GM13976 (cell line): ENCODE measurements around the gene SPSB1.

Experiments
- DNase-seq: peaks from one replicate; pipeline ENCODE4 v3.0.0; 2012; ENCODE audit warnings: low spot score
- in situ Hi-C: fragments of 300-500 bp; cut with MboI; formaldehyde crosslinking; loops from one replicate; pipeline ENCODE4 v1.12.0; 2022; ENCODE audit warnings: low sequenced_read_pairs, mixed read lengths, inconsistent platforms; ENCODE audit not compliant: unreplicated experiment
- TF ChIP-seq, protein P1 (sequence below): IDR thresholded peaks from 2 replicates; pipeline ENCODE4 v1.5.1; 2012; ENCODE audit warnings: borderline replicate concordance, mild to moderate bottlenecking; ENCODE audit not compliant: insufficient read depth; ENCODE audit errors: extremely low read depth, missing control alignments, control extremely low read depth

SPSB1 gene

DNA sequence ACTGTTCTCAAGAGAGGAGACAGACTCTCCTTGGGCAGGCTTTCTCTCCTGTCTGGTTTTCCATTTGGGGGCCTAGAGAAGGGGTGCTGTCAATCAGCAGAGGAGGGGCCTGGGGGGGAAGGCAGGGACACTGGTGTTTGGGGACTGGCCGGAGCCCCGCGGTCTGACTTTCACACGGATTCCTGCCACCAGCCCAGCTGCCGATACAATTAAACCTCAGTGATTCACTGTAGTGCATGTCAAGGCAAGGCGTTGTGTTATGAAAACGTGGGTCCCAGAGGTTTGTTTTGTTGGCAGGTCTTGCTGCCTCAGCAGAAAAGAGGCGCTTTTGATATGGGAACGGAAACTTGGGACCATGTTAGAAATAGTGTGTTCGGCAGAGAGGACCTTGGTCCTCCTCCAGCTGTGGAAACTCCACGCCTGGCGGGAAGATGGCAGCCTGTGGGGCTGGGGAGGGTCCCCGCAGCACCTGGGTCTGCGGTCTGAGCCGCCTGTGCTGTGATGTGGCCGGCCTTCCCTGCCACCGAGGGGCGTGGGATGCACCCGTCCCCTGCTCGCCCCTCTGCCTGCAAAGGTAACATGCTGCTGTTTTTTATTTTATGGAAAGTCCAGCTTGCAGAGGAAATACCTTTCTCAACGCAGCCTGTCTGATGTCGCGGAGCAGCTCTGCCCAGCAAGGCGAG is 47.6 kb downstream of the SPSB1 start:
- no peak for DNase-seq
- in situ Hi-C loops: no loop called here
- TF ChIP-seq, protein P1, sequence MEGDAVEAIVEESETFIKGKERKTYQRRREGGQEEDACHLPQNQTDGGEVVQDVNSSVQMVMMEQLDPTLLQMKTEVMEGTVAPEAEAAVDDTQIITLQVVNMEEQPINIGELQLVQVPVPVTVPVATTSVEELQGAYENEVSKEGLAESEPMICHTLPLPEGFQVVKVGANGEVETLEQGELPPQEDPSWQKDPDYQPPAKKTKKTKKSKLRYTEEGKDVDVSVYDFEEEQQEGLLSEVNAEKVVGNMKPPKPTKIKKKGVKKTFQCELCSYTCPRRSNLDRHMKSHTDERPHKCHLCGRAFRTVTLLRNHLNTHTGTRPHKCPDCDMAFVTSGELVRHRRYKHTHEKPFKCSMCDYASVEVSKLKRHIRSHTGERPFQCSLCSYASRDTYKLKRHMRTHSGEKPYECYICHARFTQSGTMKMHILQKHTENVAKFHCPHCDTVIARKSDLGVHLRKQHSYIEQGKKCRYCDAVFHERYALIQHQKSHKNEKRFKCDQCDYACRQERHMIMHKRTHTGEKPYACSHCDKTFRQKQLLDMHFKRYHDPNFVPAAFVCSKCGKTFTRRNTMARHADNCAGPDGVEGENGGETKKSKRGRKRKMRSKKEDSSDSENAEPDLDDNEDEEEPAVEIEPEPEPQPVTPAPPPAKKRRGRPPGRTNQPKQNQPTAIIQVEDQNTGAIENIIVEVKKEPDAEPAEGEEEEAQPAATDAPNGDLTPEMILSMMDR: no peak

DNA sequence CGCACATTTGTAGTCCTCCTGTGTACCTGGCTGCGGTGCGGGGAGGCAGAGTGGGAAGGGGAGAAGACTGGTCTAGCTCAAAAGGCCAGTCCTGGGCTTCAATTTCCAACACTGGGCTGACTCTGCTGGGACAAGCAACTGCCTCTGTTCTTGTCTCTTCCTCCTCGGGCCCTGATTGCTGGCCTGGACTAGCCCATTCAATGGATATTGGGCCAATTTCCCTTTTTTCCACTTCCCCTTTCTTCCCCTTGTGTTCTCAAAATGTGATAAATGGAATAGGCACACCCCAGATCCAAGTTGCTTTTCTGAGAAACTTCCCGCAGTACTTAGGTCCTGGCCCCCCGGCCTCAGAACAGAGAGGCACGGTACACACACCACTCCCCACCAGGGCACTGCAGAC is 48.2 kb downstream of the SPSB1 start:
- TF ChIP-seq, protein P1: no peak
- no peak for DNase-seq
- in situ Hi-C loops: no loop called here

DNA sequence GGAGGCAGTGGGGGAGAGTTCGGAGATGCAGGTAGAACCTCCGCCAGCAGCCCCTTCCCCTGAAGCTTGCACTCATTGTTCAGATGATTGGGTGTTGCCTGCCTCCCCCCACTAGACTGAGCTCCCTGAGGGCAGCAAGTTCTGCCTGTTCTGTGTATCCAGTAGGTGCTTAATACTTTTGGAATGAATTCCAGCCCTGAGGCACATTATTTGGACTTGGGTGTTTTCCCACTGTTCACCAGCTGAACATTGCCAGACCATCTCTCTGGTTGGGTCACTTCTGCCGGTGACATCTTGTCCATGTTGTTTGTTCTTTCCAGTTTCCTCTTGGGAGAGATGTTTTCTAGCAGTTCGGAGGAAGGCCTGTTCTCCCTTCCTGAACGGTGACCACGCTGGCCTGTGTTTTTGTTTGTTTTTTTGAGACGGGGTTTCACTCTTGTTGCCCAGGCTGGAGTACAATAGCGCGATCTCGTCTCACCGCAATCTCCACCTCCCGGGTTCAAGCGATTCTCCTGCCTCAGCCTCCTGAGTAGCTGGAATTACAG is 48.7 kb downstream of the SPSB1 start:
- DNase-seq: no peak
- in situ Hi-C loops: no loop called here
- TF ChIP-seq, protein P1: no peak

DNA sequence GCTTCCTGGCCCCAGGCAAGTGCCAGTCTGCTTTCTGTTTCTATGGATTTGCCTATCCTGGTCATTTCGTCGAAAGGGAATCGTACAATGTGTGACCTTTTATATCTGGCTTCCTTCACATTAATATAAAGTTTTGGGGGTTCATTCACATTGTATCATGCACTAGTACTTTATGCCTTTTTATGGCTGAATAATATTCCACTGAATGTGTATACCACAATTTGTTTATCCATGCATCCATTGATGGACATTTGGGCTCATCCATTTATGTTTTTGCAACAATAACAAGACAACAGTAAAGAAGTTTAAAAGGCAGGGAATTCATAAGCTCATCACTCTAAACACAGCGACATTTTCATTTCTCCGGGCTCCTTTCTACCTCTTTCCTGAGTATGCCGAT is 50.6 kb downstream of the SPSB1 start:
- TF ChIP-seq, protein P1: no peak
- in situ Hi-C loops: no loop called here
- DNase-seq: no peak

DNA sequence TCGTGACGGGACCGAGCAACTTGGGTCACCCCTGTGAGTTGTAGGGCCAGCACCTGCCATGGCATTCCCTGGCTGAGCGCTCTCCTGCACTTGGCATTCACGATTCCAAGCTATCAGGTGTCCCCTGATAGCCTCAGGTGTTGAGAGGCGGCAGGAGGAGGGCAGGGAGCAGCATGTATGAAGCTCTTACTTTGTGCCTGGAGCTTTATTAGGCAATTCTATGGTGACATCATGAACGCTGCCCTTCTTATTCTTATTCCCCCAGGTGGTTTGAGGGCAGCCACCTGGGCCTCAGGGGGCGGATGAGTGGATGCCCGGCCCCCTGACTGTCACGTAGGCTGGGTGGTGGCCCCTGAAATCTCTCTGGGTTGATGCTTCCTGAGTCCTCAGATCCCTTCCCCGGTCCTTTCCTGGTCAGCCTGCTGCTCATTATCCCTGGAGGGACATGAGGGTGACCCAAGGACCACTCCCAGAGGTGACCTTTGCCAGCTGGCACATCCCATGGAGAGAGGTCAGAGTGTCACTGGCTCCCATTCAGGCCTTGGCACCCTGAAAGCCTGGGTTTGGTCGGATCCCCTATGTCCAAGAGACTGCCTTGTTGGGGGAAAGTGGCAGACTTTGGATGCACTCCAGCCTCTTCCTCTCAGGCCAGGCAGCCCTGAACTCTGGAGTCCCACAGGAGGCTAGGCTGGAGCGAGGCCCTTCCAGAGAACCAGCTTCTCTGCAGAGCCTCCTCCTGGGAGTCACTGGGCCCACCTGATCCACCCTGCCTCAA is 51.9 kb downstream of the SPSB1 start:
- in situ Hi-C loops: no loop called here
- TF ChIP-seq, protein P1: no peak
- no peak for DNase-seq

DNA sequence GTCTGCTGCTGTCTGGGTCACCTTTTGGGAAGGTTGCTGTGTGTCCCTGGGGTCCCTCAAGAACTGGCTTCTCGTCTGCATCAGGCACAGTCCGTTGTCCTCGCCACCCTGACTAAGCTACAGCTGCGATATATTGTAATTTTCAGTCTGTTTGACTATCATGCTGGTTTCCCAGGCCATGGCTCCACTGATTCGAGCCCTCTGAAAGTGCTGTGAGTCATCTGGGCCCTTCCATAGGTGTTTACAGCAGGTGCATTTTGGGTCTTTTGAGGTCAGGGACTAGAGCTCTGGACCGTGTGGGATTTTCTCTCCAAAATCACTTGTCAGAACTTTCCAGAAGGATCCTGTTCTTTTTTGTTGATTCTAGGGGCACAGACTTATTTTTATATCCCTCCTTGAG is 52.8 kb downstream of the SPSB1 start:
- no peak for DNase-seq
- in situ Hi-C loops: no loop called here
- TF ChIP-seq, protein P1: no peak
